SK-N-MC (cell line): ENCODE measurements around the gene MBTPS1.

ENCODE experiments used
- EZH2 ChIP-seq: fragments of 200-600 bp; sonication (generic); IDR thresholded peaks from one replicate; pipeline ENCODE4 v1.6.1; 2017; ENCODE audit warnings: antibody characterized with exemption
- FOXP2 ChIP-seq: optimal IDR thresholded peaks from 2 replicates; pipeline ENCODE3; 2011; ENCODE audit warnings: mild to moderate bottlenecking, moderate library complexity; ENCODE audit not compliant: insufficient read depth; ENCODE audit errors: extremely low read length, control extremely low read depth
- POLR2AphosphoS5 ChIP-seq: IDR thresholded peaks from 2 replicates; pipeline ENCODE4 v1.6.1; 2012; ENCODE audit warnings: mild to moderate bottlenecking, low read depth, low read length, borderline replicate concordance

DNA sequence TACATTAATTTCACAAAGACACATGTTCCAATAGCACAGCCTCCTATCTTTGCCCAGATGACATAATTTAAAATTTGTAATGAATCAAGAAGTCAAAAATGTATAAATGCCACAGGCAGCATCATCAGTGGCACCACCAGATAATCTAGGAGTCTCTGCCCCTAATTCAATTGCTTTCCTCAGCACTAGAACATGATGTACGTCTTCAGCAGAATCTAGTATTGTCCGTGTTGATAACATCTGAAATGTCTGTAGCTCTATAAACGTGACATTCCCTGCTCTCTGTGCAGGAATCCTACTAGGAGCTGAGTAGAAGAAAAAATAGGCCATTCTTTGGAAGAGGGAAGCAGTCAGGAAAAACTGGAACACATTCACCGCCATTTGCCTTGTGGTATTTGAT, 52.8 kb downstream of the MBTPS1 start:
- TF ChIP-seq EZH2 = no peak
- TF ChIP-seq POLR2AphosphoS5 = no peak
- no peak for TF ChIP-seq FOXP2
